Left lung (tissue), 10 donors: ENCODE measurements around the gene OR7D2. TPM values are rescaled to one million over a fixed set of nuclear protein-coding genes. Genes with fewer than 3 reads are reported as not detected.

Source experiments
- ATAC-seq: fragments of 200-7000 bp; cut with Tn5 transposase; one replicate; pipeline ENCODE4 v1.9.1; 2020; ENCODE audit warnings: moderate library complexity
- DNase-seq, 4 donors: peaks; one replicate each; pipeline ENCODE4 v3.0.0-alpha.2; 2013 to 2020
- H3K27ac ChIP-seq, 2 donors: fragments of 200-600 bp; sonication (generic) in 1 of 2; one replicate each; pipeline versions ENCODE4 v1.5.0 to v1.8.0; 2020 to 2021
- H3K27me3 ChIP-seq, 2 donors: fragments of 200-600 bp; sonication (generic) in 1 of 2; one replicate each; pipeline versions ENCODE4 v1.5.0 to v1.8.0; 2020 to 2021
- H3K36me3 ChIP-seq, 2 donors: fragments of 200-600 bp; sonication (generic) in 1 of 2; one replicate each; pipeline versions ENCODE4 v1.5.0 to v1.8.0; 2020 to 2021
- H3K4me1 ChIP-seq, 2 donors: fragments of 200-600 bp; one replicate each; pipeline ENCODE4 v1.8.0; 2021
- H3K4me3 ChIP-seq, 2 donors: fragments of 200-600 bp; sonication (generic) in 1 of 2; one replicate each; pipeline versions ENCODE4 v1.5.0 to v1.8.0; 2020 to 2021; ENCODE audit warnings: mild to moderate bottlenecking in 1 of 2
- H3K9me3 ChIP-seq, 2 donors: fragments of 200-600 bp; sonication (generic) in 1 of 2; one replicate each; pipeline versions ENCODE4 v1.5.0 to v1.8.0; 2020 to 2021
- CTCF ChIP-seq, 2 donors: fragments of 200-600 bp; sonication (generic) in 1 of 2; IDR thresholded peaks; one replicate each; pipeline versions ENCODE4 v1.5.0 to v1.8.0; 2021; ENCODE audit warnings: antibody characterized with exemption in 2 of 2
- intact Hi-C, 2 donors: fragments of 100-400 bp; cut with DNase I; formaldehyde crosslinking; loops; one replicate each; pipeline versions ENCODE4 v1.11.2 to v1.14.2; 2022
- polyA plus RNA-seq, 6 donors: library from polyadenylated mRNA; unstranded; fragments of 120-200 nt; gene quantifications; one replicate each; pipeline ENCODE4 v1.2.1, GENCODE V29; 2013; ENCODE audit not compliant: insufficient read length in 6 of 6
- total RNA-seq, 2 donors: library from RNA; stranded (reverse); fragmentation: NEBNext Ultra II Directional; extraction: Animal tissue kit (Norgen Biotek cat#: 25700); gene quantifications; one replicate each; pipeline ENCODE4 v1.2.1, GENCODE V29; 2021
- donor health status: DM: no; HTN: yes; CAD: no.
- donor health status: DM: no; HTN: no; CAD: no.

Gene OR7D2
- total and polyA plus RNA-seq, 8 donors: 0.10 to 2.0 (median 0.14) TPM; not detected in 1

GRCh38 chr19:9150650-9151049, 28.1 kb upstream of the OR7D2 start:
- no peak overlapping the region for H3K4me3 ChIP-seq
- intact Hi-C loops: no loop called here
- ATAC-seq: no peak
- no peak overlapping the region for H3K27ac ChIP-seq
- H3K9me3 ChIP-seq: peaks cover 0 to 51% of the 10 kb centered on the region in 2 donors
- DNase-seq: no peak
- H3K27me3 ChIP-seq: no peaks in the 10 kb centered on the region
- TF ChIP-seq CTCF (IDR thresholded peaks at IDR 0.05): no peak
- no peaks in the 10 kb centered on the region for H3K4me1 ChIP-seq
- H3K36me3 ChIP-seq: peaks cover 0 to 60% of the 10 kb centered on the region in 2 donors

GRCh38 chr19:9151367-9151766, 27.4 kb upstream of the OR7D2 start:
- Histone ChIP-seq H3K27ac (no peak overlapping the region), H3K4me3 (no peak overlapping the region), H3K4me1 (no peaks in the 10 kb centered on the region), H3K9me3 (peaks cover 0 to 47% of the 10 kb centered on the region in 2 donors), H3K36me3 (peaks cover 0 to 67% of the 10 kb centered on the region in 2 donors), H3K27me3 (no peaks in the 10 kb centered on the region)
- intact Hi-C loops: no loop called here
- no peak for TF ChIP-seq CTCF (IDR thresholded peaks at IDR 0.05)
- ATAC-seq (no peak), DNase-seq (no peak)

GRCh38 chr19:9155591-9155990, 23.2 kb upstream of the OR7D2 start:
- ATAC-seq: no peak
- intact Hi-C loops: no loop called here
- H3K9me3 ChIP-seq: peaks cover 0 to 62% of the 10 kb centered on the region in 2 donors

GRCh38 chr19:9156304-9156703, 22.5 kb upstream of the OR7D2 start:
- intact Hi-C loops: no loop called here
- TF ChIP-seq CTCF (IDR thresholded peaks at IDR 0.05): no peak
- Histone ChIP-seq H3K4me3 (no peak overlapping the region), H3K36me3 (peaks cover 11 to 91% of the 10 kb centered on the region in 2 donors), H3K4me1 (no peaks in the 10 kb centered on the region), H3K27me3 (no peaks in the 10 kb centered on the region), H3K9me3 (peaks cover 0 to 69% of the 10 kb centered on the region in 2 donors), H3K27ac (no peak overlapping the region)
- DNase-seq (no peak), ATAC-seq (no peak)

More at GRCh38 chr19:9155591-9155990, 23.2 kb upstream of the OR7D2 start:
- no peak for TF ChIP-seq CTCF (IDR thresholded peaks at IDR 0.05)
- no peaks in the 10 kb centered on the region for H3K27me3 ChIP-seq
- no peak for DNase-seq
- no peak overlapping the region for H3K27ac ChIP-seq
- peaks cover 11 to 89% of the 10 kb centered on the region in 2 donors for H3K36me3 ChIP-seq
- no peak overlapping the region for H3K4me3 ChIP-seq
- H3K4me1 ChIP-seq: no peaks in the 10 kb centered on the region

GRCh38 chr19:9159891-9160290, 18.9 kb upstream of the OR7D2 start:
- Histone ChIP-seq H3K27ac (no peak overlapping the region), H3K27me3 (no peaks in the 10 kb centered on the region), H3K4me1 (no peaks in the 10 kb centered on the region), H3K4me3 (no peak overlapping the region), H3K36me3 (peaks cover 11 to 98% of the 10 kb centered on the region in 2 donors), H3K9me3 (peaks cover 0 to 55% of the 10 kb centered on the region in 2 donors)
- DNase-seq: no peak
- ATAC-seq: no peak
- no peak for TF ChIP-seq CTCF (IDR thresholded peaks at IDR 0.05)
- intact Hi-C loops: no loop called here
